A673 (cell line): ENCODE measurements around the gene SCYGR4.

Experiments
- EZH2 ChIP-seq: fragments of 200-600 bp; sonication (generic); IDR thresholded peaks from 2 replicates; pipeline ENCODE4 v1.6.1; 2017; ENCODE audit warnings: borderline replicate concordance, low read depth, mild to moderate bottlenecking, mixed read lengths, antibody characterized with exemption, low read length; ENCODE audit not compliant: poor library complexity, severe bottlenecking
- TF ChIP-seq, protein P1 (sequence below): fragments of 300-800, 200-600 bp; sonication (generic); conservative IDR thresholded peaks from 2 replicates; pipeline ENCODE4 v1.5.1; 2017; ENCODE audit warnings: low read depth, mild to moderate bottlenecking, antibody characterized with exemption, low read length, moderate library complexity, mixed read lengths

DNA sequence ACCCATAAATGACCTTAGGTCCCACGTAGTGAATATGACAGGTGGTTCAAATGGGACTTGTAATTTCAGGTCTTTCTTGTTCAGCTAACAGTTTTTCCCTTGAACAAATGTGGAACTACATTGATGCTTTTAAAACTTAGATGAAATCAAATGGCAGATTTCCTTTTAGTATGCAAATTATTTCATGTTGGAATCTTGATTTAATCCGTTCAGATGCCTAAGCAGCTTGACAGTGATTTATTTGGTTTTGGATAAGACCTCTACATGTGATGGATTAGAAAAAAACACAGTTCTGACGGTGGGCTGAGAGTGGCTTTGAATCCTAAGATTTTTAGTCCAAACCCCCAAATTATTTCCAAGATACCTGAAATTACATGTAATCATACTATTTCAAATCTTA is 16.9 kb downstream of the SCYGR4 start:
- TF ChIP-seq, protein P1, sequence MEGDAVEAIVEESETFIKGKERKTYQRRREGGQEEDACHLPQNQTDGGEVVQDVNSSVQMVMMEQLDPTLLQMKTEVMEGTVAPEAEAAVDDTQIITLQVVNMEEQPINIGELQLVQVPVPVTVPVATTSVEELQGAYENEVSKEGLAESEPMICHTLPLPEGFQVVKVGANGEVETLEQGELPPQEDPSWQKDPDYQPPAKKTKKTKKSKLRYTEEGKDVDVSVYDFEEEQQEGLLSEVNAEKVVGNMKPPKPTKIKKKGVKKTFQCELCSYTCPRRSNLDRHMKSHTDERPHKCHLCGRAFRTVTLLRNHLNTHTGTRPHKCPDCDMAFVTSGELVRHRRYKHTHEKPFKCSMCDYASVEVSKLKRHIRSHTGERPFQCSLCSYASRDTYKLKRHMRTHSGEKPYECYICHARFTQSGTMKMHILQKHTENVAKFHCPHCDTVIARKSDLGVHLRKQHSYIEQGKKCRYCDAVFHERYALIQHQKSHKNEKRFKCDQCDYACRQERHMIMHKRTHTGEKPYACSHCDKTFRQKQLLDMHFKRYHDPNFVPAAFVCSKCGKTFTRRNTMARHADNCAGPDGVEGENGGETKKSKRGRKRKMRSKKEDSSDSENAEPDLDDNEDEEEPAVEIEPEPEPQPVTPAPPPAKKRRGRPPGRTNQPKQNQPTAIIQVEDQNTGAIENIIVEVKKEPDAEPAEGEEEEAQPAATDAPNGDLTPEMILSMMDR, result no peak
- TF ChIP-seq EZH2, result no peak
